ENCODE measurements around the gene HTATIP2.
"Not testable (repeated sequence)": the region's sequence is repeated elsewhere in the genome, so short reads cannot be mapped to it uniquely, and the experiment has no call there.

Gene HTATIP2

DNA sequence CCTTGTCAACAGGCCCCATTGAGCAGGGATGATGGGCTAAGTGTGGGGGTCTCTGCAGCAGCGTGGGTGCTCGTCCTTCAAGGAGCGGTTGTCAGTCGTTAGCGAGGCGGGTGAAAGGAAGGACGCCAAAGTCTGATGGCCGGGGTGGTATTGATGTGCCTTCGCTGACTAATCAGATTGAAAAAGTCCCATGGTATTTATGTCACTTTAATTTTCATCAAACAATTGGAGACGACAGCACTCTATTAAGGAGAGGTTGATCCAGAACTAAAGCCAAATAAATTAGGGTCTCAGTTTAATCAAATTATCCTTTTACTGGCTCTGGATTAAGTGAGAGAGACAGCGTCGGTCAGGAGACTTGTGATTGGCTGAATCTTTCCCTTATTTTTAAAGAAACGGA lies 9.6 kb downstream of the HTATIP2 start:
- DNase-seq, result no peak

DNA sequence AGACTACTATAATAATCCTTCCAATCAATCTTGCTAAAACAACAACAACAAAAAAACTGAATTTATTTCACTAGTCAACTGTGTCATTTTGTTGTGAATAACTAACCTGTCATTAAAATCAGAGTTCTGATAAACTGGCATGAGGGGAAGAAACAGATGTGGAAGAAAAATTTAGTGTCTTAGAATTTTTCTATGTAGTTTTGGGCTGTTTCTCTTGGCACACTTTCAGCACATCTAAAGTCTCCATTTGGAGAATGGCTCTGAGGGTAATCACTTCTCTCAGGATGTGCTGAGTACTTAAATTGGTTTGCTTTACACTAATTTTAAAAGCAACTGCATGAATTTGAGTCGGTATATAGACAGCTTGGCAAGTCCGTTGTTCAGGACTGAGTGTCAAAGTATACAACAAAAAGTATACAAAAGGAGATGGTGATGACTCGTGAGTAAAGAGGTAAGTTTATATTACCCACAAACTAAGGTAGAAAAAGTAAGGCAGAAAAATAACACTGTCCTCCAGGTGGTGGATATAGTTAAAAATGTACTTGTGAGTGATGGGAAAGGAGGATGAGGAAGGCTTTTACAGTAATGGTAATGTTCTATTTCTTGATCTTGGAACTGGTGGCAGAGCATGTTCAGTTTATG lies 10.2 kb downstream of the HTATIP2 start:
- DNase-seq, result no peak

DNA sequence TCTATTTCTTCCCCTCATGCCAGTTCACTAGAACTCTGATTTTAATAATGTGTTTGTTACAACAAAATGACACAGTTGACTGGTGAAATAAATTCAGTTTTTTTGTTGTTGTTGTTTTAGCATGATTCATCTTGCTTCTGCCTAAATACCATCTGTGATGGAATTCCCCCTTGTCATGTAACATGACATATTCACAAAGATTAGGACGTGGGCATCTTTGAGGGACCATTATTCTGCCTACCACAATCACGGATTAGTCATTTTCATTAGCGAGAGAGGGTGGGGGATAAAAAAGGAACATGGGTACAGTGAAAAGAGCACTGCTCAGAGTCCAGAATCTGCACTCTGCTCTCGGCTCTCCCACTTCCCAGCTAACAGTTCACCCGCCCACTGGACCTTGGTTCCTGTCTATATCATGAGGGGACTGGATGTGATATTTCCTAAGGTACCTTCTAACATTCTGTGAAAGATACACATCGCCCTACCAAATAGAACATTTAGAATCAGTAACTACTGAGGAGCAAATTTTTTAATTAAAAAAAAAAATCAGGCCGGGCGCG lies 11.3 kb downstream of the HTATIP2 start:
- DNase-seq, result peak; percentile 37

DNA sequence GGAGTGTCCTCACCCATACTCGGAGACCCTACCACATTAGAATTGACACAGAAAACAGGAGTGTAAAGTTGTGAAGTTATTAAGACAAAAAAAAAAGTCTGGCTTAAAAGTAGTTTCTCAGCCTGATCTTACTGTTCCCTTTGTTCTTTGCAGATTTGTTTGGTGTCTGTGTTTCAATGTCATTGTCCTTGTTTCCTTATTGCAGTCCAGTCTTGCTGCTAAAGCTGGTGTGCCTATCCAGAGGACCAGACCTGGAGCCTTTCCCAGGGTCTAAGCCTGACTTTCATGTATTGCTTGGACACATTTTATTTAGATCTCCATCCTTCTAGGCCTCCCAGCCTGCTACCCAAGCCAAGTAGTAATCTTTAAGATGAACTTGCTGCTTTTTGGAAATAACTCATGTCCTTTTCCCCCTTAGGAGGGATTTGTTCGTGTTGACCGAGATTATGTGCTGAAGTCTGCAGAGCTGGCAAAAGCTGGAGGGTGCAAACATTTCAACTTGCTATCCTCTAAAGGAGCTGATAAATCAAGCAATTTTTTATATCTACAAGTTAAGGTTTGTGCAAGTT lies 12.7 kb downstream of the HTATIP2 start:
- DNase-seq, result no peak

DNA sequence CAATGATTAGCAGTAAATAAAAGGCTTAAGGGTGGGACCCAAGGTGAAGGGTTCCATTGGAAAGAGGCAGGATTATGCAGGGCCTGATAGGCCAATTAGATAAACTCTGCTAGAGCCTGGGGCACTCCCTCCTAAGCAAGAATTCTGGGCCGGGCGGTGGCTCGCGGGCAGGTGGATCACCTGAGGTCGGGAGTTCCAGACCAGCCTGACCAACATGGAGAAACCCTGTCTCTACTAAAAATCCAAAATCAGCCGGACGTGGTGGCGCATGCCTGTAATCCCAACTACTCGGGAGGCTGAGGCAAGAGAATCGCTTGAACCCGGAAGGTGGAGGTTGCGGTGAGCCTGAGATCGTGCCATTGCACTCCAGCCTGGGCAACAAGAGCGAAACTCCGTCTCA lies 22.5 kb downstream of the HTATIP2 start:
- not testable (repeated sequence) for DNase-seq

DNA sequence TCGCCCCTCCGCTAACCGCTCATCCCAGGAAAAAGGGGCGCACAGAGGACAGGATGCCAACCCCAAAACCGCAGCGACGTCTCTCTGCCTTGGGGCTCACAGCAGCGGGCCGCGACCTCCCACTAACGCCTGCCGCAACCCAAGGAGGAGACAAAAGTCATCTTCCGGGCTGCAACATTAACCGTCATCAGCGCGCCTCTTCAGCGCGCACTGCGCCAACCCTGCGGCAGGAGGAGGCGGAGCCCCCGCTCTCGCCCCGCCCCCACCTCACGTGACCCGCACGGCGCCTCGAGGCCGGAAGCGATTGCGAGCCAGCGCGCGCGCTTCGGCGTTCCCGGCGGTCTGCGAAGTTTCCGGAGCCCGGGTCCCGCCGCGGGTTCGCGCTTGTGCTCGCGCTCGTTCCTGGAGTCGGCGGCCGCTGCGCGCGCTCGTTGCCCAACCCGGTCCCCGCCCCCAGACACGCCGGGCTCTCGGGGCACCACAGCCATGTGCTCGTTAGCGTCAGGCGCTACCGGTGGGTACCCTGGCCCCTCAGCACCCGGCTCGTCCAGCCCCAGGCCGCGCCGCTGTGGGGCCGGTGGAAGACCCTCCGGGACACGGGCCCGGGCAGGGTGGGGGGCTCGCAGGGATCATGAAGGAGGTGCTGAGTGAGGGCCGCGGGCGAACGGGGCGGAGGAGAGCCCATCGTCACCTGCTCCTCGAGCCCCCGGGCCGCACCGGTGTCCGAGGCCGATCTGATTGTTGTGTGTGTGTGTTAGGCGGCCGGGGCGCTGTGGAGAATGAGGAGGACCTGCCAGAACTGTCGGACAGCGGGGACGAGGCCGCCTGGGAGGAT lies 24.0 kb downstream of the HTATIP2 start, which contains the start of gene PRMT3:
PRMT3 (plus strand) TSS at position 456 of the 835 bp plus-strand sequence; CDS start at position 487, 31 bp downstream.
- peak; percentile 96 for DNase-seq

DNA sequence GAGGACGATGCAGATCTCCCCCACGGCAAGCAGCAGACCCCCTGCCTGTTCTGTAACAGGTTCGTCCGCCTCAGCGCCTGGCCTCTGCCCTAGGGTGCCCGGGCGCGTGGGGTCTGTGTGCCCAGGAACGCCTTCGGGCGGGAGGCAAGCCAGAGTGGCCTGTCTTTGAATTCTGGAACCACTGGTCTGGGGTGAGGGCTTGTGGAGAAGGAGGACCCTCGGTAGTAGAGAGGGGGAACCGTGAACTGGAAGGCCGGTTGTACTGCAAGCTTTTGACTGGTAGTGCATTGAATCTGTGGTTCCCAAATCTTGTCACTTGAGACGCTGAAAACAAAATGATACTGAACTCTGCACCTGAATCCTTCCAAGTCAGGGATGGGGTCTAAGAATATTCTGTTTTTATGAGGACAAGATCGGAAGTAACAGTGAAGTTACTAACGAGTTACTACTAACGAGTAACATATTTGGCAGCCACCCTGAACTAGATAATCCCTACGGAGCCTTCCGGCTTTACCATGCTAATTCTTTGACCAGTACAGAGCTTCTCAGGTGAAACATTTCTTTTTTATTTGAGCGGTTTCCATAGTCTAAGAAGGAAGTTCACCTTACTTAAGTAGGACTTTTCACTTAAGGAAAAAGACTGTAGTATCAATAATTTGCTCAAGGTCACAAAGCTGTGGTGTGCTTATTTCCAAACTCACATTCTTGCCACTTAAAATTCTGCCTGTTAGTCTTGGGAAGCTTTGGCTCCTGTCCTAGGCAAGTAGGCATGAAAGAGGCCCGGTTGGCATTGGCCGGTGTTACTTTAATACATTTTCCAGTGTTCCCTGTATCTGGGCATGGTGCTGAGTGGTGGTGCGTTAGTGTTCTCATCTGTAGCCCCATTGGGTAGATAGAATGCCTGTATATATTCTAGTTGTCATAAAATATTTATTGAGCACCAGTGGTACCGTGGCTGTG lies 24.9 kb downstream of the HTATIP2 start:
- DNase-seq, result no peak

DNA sequence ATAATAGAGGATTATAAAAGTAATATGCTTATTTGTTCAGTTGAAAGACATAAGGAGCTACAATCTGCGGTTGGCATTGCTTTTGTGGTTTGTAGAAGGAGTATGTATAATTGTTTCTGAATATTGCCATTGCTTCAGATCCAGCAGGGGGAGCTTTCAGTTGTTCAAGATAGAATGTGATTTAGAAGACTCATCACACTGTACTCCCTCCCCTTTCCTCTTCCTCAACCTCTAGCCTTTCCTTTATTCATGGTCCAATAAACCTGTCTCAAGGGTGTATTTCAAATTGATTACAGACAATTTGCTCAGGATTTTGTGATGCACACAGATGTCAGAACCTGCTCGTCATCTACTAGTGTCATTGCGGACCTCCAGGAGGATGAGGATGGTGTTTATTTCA lies 33.8 kb downstream of the HTATIP2 start:
- DNase-seq, result peak; percentile 44

DNA sequence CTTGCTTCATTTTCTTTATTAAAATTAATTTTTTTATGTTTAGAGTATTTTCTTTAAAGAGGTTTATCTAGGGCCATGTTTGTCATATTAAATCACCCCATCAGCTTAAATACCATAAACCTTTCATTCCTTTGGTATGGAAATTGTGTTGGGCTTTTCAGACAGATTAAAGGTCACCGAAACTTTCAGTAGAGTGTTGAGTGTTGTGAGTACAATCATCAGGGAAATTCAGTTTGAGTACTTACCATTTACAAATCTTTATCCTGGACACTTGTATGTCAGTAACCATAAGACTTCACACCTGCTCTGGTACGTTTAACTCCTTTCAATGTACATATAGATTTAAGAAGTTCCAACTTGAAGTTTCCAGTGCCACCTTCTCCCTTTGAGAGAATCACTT lies 36.0 kb downstream of the HTATIP2 start:
- no peak for DNase-seq

DNA sequence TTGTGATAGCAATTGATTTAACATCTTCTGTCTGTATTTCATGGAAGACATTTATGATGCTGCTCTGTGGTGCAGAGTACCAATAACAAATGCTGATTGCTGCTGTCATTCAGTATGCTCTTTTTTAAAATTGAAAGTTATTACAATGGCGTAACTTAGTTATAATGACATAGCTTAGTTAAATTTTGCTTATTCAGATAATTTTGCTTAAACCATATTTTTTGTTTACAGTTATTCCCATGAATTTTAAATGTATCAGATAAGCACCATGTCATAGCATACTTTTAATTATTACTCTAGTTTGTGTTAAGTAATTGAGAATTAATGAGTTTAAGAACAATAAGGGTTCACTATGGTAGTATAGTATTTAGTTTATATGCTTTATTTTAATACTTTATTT lies 39.5 kb downstream of the HTATIP2 start:
- no peak for DNase-seq

DNA sequence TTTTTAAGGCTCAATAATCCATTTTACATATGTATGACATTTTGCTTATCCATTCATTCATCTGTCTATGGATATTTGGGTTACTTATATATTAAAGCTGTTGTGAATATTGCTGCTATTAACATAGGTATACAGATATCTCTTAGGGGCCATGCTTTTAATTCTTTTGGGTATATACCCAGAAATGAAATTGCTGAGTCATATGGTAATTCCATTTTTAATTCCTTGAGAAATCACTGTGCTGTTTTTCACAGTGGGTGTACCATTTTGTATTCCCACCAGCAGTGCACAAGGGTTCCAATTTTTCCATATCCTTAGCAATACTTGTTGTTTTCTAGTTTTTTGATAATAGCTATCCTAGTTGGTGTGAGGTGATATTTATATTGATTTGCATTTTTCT lies 43.0 kb downstream of the HTATIP2 start:
- DNase-seq, result no peak

DNA sequence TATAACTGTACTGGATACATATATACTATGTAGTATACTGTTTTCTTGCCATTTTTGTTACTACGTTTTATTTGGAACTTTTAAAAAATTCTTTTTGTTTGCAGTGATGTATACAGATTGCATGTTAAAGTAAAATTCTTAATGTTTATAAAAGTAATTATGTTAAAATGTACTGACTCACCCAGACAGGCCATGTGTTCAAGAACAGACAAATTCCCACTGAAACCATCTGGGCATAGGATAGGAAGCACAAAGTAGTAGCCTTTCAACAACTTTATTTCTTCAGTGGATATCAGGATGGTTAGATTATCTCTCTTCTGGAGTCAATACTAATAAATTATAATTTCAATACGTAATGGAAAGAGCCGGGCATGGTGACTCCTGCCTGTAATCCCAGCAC lies 43.8 kb downstream of the HTATIP2 start:
- no peak for DNase-seq

DNA sequence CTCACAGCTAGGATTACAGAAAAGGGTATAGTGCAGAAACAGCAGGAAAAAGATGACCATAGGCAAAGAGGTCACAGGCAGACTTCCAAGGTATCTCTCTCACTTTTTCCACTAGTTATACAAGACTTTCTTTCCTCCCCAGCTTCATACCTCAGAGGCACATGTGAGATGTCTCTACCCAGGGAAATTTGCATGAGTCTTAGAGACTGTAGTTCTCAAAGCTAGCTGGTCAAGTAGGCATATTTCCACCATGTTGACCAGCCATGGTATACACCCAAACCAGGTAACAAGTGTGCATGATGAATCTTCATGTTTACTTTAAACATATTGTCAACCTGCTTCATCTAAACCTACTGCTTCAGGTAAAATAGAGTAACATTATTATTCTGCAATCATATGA lies 51.9 kb downstream of the HTATIP2 start:
- no peak for DNase-seq

DNA sequence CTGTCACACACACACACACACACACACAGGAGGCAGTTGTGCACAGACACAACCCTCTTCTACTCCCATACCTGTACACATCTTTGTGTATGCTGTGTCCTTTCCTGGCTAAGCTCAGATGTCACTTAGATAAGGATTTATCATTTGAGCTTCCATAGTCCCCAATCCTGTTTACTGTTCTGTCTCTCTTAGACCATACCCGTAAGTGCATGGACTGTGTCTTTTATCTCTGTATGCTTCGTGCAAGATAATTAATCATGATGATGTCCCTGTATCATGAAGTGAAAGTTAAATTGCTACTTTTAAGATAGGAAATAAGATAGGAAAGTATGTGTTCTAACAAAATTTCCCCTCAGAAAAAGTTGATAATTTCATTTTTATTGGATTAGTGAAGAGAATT lies 54.3 kb downstream of the HTATIP2 start:
- DNase-seq, result no peak

DNA sequence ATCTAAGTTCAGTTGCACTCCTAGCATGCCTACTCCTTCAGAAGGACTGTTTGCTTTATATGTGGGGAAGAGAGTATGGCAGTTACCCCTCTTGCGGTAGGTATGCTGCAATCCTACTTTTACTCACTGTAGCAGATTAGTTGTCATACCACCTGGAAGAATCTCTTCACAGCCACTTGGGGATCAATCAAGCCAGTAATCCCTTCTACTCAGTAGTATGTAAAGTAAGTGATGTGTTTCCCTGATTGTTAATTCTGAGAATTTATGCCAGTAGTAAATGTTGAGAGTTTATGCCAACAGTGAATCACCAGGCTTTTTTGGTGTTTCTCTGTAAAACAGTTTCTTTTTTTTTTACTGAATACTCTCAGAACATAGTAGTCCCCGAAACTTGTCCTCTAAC lies 58.4 kb downstream of the HTATIP2 start:
- no peak for DNase-seq

DNA sequence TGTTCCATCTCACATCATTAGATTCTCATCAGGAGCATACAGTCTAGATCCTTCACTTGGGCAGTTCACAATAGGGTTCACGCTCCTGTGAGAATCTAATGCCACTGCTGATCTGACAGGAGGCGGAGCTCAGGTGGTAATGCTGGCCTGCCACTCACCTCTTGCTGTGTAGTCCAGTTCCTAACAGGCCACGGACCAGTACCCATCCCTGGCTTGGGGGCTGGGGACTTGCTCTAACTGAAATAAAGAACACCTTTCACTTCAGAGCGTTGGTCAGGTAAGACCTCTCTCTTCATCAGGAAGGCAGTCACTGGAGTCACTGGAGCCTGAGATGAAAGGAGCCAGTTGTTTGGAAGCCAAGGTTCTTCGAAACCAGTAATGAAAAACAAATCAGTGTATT lies 65.7 kb downstream of the HTATIP2 start:
- no peak for DNase-seq
